ENCODE measurements around the gene DNAAF5. TPM values are rescaled to one million over a fixed set of nuclear protein-coding genes. Genes with fewer than 3 reads are reported as not detected.

The DNAAF5 gene
- total and polyA plus RNA-seq, 9 of the 15 experiments (the other 6 are each of a cell fraction or from before 2014, with no cell fraction given) = 3.1 to 69.7 (median 19.1) TPM

GRCh38 chr7:741191-741671 lies 14.7 kb downstream of the DNAAF5 start (continued):
- TF ChIP-seq, protein P1, sequence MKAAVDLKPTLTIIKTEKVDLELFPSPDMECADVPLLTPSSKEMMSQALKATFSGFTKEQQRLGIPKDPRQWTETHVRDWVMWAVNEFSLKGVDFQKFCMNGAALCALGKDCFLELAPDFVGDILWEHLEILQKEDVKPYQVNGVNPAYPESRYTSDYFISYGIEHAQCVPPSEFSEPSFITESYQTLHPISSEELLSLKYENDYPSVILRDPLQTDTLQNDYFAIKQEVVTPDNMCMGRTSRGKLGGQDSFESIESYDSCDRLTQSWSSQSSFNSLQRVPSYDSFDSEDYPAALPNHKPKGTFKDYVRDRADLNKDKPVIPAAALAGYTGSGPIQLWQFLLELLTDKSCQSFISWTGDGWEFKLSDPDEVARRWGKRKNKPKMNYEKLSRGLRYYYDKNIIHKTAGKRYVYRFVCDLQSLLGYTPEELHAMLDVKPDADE (conservative IDR thresholded peaks at IDR 0.05; ENCODE audit: control insufficient read depth, low read depth, low read length) = no peak

GRCh38 chr7:741850-742249 lies 15.4 kb downstream of the DNAAF5 start:
- Histone ChIP-seq H3K9ac (ENCODE audit: insufficient read depth in 1 of 2, low read depth in 2 of 2, low read length in 2 of 2) (no peak overlapping the region), H3K36me3 (ENCODE audit: control insufficient read depth, insufficient read depth, low read length) (peaks cover 75% of the 10 kb centered on the region), H3K27ac (ENCODE audit: extremely low read depth, low read depth, low read length) (no peak overlapping the region), H2AFZ (ENCODE audit: low read depth, low read length) (no peak overlapping the region), H3K9me3 (replicated peaks; ENCODE audit: control insufficient read depth, insufficient read depth, low read depth, low read length) (peaks cover 4% of the 10 kb centered on the region; the same call in 1 of the 2 replicates), H3K4me2 (ENCODE audit: insufficient read depth, low read length) (no peak overlapping the region), H3K4me1 (replicated peaks in 1 of 2; ENCODE audit: control insufficient read depth in 2 of 2, insufficient read depth in 2 of 2, low read length in 2 of 2) (peaks cover 0 to 11% of the 10 kb centered on the region in 2 experiments; a peak in 2 of 5 replicates), H3K9me1 (ENCODE audit: control insufficient read depth, insufficient read depth, low read length) (no peaks in the 10 kb centered on the region), H4K20me1 (replicated peaks; ENCODE audit: control insufficient read depth, insufficient read depth, low read length) (no peaks in the 10 kb centered on the region), H3K4me3 (no peak overlapping the region), H3K79me2 (ENCODE audit: control insufficient read depth, insufficient read depth, low read length) (peaks cover 39% of the 10 kb centered on the region), H3K27me3 (ENCODE audit: control insufficient read depth in 2 of 2, insufficient read depth in 2 of 2, low read length in 2 of 2) (no peaks in the 10 kb centered on the region)
- CTCF ChIA-PET (ENCODE audit: low intra/inter-chr PET ratio) = interaction anchor here (0.6 kb wide), 1 partner anchor 433 kb away, joined by 3 read pairs; no protein-coding TSS in a partner anchor
- FAIRE-seq (no peak), ATAC-seq (no peak), DNase-seq (ENCODE audit: extremely low read depth in 1 of 4, low spot score in 3 of 4) (no peak)
- 88% methylated on average over 15 of the region's 15 CpGs for WGBS (ENCODE audit: insufficient coverage, low coverage, missing lambda C conversion rate)
- TF ChIP-seq GMEB1 (CRISPR knock-in tag; IDR thresholded peaks at IDR 0.05) = no peak
- TF ChIP-seq RBFOX2 (IDR thresholded peaks at IDR 0.05; ENCODE audit: low read depth, low read length) = peak; percentile 25; the same call in 1 of the 2 replicates
- TF ChIP-seq THRAP3 (IDR thresholded peaks at IDR 0.05; ENCODE audit: borderline replicate concordance) = no peak
- peak; percentile 92 for TF ChIP-seq ZBTB33 (CRISPR knock-in tag; IDR thresholded peaks at IDR 0.05)
- no TSS peak for BruUV-seq (replicated peaks)
- intact Hi-C loops (cut with micrococcal nuclease) (no loop called here), in situ Hi-C loops (cut with MboI) (no loop called here)
- POLR2A ChIA-PET = interaction anchor here (1.2 kb wide), 1 partner anchor 20 kb away, joined by 5 read pairs; no protein-coding TSS in a partner anchor

Data from K562 (cell line).